ENCODE measurements around the gene ANKS1B.
A peak's percentile ranks its signal among the peaks of the same experiment; 100 is the strongest.

Gene ANKS1B

DNA sequence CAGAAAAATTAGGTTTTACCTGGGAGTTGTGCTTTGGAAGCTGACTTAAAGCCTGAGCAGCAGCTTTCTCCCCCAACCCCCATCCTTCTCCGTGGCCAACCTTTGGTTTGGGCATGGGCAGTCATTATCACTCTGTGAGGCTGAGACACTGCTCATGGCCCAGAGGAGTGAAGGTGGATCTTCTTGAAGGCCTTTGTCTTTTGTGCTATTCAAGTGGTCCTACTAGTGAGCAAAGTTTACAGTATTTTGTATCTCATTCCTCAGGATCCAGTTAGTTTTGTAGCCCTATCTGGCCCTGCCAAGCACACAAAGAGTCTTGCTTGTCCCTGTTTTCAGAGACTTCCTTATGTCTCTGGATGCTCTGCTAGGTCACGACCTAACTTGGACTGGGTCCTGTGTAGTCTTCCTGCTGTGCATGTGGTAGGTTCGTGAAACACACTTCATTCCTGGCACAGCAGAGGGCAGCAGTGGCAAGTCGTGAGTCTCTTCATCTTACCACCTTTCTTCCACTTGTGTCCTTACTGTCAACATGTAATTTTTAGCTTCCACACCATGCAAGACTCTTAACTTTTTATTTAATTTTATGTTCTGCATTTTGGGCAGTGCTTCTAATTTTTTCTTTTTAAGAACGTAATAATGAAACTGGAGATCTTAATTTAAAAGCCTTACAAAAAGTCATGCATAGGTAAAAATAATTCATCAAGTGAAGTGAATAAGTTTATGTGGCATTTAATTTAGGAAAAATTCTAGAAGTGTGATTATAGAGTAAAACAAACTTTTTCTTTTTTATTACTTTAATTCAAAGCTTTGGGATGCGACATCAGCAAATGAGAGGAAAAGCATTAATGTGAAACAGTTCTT lies 1285.9 kb downstream of the ANKS1B start:
- TF ChIP-seq, protein P1, sequence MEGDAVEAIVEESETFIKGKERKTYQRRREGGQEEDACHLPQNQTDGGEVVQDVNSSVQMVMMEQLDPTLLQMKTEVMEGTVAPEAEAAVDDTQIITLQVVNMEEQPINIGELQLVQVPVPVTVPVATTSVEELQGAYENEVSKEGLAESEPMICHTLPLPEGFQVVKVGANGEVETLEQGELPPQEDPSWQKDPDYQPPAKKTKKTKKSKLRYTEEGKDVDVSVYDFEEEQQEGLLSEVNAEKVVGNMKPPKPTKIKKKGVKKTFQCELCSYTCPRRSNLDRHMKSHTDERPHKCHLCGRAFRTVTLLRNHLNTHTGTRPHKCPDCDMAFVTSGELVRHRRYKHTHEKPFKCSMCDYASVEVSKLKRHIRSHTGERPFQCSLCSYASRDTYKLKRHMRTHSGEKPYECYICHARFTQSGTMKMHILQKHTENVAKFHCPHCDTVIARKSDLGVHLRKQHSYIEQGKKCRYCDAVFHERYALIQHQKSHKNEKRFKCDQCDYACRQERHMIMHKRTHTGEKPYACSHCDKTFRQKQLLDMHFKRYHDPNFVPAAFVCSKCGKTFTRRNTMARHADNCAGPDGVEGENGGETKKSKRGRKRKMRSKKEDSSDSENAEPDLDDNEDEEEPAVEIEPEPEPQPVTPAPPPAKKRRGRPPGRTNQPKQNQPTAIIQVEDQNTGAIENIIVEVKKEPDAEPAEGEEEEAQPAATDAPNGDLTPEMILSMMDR (IDR thresholded peaks at IDR 0.05; ENCODE audit: control insufficient read depth, insufficient read depth, low read depth, low read length, missing control alignments), result peak; percentile 85
- peak; percentile 37 for DNase-seq (ENCODE audit: low read depth)
- H3K4me3 ChIP-seq (ENCODE audit: control insufficient read depth, low read depth, low read length), result no peak overlapping the region

DNA sequence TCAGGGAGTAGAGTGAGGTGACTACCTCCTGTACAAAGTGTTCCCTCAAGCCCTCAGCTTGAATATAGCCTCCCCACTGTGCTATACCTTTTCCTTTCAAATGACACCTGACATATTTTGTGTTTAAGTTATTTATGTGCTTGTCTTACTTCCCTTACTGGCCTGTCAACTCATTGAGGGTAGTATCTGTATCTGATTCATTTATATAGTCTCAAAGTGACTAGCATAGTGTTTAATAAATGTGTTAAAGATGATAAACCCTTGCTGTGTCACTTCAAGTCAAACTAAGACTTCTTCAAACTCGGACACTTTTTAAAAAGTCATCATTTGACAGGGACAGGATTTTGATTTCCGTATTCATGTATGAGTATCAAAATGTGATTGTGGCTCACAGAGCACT lies 1287.5 kb downstream of the ANKS1B start:
- DNase-seq (ENCODE audit: low read depth), result no peak
- TF ChIP-seq, protein P1 (IDR thresholded peaks at IDR 0.05; ENCODE audit: control insufficient read depth, insufficient read depth, low read depth, low read length, missing control alignments), result no peak

DNA sequence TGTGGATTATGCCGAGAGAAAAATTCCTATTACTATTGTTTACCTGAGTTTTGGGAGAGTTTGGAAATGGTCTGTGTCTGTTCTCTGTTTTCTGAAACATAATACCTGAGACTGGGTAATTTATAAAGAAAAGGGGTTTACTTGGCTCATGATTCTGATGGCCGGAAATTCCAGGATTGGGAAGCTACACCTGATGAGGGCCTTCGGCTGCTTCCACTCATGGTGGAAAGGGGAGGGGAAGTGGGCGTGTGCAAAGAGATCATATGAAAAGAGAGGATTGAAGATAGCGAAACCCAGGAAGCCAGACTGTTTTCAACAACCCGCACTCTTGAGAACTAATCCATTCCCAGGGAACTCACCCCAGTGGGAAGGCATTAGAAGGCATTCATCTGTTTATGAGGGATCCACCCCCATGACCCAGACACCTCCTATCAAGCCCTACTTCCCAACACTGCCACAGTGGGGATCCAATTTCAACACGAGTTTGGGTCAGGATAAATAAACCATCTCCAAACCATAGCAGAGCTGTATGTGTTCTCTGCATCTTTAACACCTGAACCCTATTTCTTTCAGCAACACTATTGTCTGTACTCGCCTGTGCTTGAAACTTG lies 1288.6 kb downstream of the ANKS1B start:
- TF ChIP-seq, protein P1 (IDR thresholded peaks at IDR 0.05; ENCODE audit: control insufficient read depth, insufficient read depth, low read depth, low read length, missing control alignments), result no peak
- no peak for DNase-seq (ENCODE audit: low read depth)
- H3K4me3 ChIP-seq (ENCODE audit: control insufficient read depth, low read depth, low read length), result no peak overlapping the region

More for the DNA sequence above, 1287.5 kb downstream of the ANKS1B start:
- no peak overlapping the region for H3K4me3 ChIP-seq (ENCODE audit: control insufficient read depth, low read depth, low read length)

DNA sequence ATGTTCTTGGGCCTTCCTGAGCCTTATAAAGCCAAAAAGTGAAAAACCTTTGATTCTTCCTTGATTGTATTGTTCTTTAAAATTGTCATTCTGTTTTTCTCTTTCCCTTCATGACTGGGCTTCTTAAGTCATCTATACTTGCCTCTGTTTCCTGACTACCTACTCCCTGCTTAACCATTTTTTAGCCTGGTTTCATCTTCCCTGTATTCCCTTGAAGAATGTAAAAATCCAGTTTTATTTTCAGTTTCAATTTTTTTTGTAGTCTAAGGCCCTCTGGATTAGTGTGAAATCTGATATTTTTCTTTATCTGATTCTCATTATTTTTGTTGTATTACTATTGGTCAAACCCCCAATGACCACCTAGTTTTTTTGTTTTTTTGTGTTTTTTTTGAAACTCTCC lies 1293.4 kb downstream of the ANKS1B start:
- DNase-seq (ENCODE audit: low read depth), result no peak
- H3K4me3 ChIP-seq (ENCODE audit: control insufficient read depth, low read depth, low read length), result no peak overlapping the region
- TF ChIP-seq, protein P1 (IDR thresholded peaks at IDR 0.05; ENCODE audit: control insufficient read depth, insufficient read depth, low read depth, low read length, missing control alignments), result no peak

DNA sequence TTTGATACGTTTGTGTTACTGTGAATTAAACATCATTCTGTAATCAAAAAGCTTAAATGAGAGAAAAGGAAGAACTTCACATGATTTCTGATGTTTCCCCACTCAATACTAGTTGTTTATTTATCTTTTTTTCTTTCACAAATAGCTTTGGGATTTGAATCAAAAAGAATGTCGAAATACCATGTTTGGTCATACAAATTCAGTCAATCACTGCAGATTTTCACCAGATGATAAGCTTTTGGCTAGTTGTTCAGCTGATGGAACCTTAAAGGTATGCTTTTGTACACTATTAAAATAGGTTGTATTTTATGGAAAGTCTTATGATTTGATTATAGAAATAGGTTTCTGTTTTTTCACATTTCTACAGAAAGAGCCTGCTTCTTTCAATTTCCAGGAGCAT lies 1298.1 kb downstream of the ANKS1B start:
- TF ChIP-seq, protein P1 (IDR thresholded peaks at IDR 0.05; ENCODE audit: control insufficient read depth, insufficient read depth, low read depth, low read length, missing control alignments), result no peak
- DNase-seq (ENCODE audit: low read depth), result no peak
- H3K4me3 ChIP-seq (ENCODE audit: control insufficient read depth, low read depth, low read length), result no peak overlapping the region

Data from AG09309 (cell line).